ENCODE data around the gene THG1L. TPM values are rescaled to one million over a fixed set of nuclear protein-coding genes. Genes with fewer than 3 reads are reported as not detected.

THG1L gene
- total and polyA plus RNA-seq, 2 of the 13 experiments (the other 11 are each of a cell fraction or from before 2014, with no cell fraction given), result 16.6 to 17.2 TPM

DNA sequence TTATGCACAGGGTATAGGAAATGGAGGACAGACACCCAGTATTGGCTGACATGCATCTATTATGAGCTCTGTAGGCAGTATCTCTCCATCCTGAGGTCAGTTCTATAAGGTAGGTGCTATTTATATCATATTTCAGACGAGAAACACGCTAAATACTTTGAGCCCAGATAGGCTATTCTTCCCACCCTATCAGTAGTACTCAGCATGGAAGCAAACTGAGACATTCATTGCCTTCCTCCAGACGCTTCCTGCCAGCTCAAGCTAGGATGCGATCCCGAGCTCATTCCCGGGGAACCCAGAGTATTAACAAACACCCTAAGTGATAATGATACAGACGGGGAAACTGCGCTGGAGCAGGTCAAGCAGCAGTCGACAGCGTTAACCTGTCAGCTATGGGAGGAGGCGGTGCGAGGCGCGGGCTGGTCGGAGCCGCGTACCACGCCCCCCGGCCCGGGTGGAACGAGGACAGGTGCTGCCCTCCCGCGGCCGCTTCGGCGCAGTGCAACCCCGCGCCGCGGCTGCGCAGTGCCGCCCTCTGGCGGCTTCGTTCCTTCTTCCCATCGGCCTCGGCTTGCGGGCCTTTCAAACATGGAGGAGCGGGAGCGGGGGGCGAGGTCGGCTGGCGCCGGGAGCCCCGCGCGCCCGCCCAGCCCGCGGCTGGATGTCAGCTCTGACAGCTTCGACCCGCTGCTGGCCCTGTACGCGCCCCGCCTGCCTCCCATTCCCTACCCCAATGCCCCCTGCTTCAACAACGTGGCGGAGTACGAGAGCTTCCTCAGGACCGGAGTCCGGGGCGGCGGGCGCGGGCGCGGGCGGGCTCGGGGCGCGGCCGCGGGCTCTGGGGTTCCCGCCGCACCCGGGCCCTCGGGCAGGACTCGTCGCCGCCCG is 12.2 kb downstream of the THG1L start, which contains the start of gene LSM11 (continued):
- TF ChIP-seq CREB1 (IDR thresholded peaks at IDR 0.05), result no peak
- TF ChIP-seq CREB1 (CRISPR knock-in tag; IDR thresholded peaks at IDR 0.05), result no peak
- TF ChIP-seq TOPORS (CRISPR knock-in tag; IDR thresholded peaks at IDR 0.05), result 0 out of 2 replicates have a peak, but pooled peaks have one; percentile 21
- TF ChIP-seq, protein P1, sequence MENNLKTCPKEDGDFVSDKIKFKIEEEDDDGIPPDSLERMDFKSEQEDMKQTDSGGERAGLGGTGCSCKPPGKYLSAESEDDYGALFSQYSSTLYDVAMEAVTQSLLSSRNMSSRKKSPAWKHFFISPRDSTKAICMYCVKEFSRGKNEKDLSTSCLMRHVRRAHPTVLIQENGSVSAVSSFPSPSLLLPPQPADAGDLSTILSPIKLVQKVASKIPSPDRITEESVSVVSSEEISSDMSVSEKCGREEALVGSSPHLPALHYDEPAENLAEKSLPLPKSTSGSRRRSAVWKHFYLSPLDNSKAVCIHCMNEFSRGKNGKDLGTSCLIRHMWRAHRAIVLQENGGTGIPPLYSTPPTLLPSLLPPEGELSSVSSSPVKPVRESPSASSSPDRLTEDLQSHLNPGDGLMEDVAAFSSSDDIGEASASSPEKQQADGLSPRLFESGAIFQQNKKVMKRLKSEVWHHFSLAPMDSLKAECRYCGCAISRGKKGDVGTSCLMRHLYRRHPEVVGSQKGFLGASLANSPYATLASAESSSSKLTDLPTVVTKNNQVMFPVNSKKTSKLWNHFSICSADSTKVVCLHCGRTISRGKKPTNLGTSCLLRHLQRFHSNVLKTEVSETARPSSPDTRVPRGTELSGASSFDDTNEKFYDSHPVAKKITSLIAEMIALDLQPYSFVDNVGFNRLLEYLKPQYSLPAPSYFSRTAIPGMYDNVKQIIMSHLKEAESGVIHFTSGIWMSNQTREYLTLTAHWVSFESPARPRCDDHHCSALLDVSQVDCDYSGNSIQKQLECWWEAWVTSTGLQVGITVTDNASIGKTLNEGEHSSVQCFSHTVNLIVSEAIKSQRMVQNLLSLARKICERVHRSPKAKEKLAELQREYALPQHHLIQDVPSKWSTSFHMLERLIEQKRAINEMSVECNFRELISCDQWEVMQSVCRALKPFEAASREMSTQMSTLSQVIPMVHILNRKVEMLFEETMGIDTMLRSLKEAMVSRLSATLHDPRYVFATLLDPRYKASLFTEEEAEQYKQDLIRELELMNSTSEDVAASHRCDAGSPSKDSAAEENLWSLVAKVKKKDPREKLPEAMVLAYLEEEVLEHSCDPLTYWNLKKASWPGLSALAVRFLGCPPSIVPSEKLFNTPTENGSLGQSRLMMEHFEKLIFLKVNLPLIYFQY (CRISPR knock-in tag; IDR thresholded peaks at IDR 0.05; ENCODE audit: borderline replicate concordance), result peak; percentile 55; the same call in 1 of the 2 replicates
- TF ChIP-seq SIX4 (CRISPR knock-in tag; IDR thresholded peaks at IDR 0.05), result no peak
- TF ChIP-seq, protein P2, sequence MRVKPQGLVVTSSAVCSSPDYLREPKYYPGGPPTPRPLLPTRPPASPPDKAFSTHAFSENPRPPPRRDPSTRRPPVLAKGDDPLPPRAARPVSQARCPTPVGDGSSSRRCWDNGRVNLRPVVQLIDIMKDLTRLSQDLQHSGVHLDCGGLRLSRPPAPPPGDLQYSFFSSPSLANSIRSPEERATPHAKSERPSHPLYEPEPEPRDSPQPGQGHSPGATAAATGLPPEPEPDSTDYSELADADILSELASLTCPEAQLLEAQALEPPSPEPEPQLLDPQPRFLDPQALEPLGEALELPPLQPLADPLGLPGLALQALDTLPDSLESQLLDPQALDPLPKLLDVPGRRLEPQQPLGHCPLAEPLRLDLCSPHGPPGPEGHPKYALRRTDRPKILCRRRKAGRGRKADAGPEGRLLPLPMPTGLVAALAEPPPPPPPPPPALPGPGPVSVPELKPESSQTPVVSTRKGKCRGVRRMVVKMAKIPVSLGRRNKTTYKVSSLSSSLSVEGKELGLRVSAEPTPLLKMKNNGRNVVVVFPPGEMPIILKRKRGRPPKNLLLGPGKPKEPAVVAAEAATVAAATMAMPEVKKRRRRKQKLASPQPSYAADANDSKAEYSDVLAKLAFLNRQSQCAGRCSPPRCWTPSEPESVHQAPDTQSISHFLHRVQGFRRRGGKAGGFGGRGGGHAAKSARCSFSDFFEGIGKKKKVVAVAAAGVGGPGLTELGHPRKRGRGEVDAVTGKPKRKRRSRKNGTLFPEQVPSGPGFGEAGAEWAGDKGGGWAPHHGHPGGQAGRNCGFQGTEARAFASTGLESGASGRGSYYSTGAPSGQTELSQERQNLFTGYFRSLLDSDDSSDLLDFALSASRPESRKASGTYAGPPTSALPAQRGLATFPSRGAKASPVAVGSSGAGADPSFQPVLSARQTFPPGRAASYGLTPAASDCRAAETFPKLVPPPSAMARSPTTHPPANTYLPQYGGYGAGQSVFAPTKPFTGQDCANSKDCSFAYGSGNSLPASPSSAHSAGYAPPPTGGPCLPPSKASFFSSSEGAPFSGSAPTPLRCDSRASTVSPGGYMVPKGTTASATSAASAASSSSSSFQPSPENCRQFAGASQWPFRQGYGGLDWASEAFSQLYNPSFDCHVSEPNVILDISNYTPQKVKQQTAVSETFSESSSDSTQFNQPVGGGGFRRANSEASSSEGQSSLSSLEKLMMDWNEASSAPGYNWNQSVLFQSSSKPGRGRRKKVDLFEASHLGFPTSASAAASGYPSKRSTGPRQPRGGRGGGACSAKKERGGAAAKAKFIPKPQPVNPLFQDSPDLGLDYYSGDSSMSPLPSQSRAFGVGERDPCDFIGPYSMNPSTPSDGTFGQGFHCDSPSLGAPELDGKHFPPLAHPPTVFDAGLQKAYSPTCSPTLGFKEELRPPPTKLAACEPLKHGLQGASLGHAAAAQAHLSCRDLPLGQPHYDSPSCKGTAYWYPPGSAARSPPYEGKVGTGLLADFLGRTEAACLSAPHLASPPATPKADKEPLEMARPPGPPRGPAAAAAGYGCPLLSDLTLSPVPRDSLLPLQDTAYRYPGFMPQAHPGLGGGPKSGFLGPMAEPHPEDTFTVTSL (CRISPR knock-in tag; IDR thresholded peaks at IDR 0.05; ENCODE audit: borderline replicate concordance), result no peak
- no peak for TF ChIP-seq HOXA5 (CRISPR knock-in tag; IDR thresholded peaks at IDR 0.05)
- TF ChIP-seq ZNF749 (CRISPR knock-in tag; IDR thresholded peaks at IDR 0.05; ENCODE audit: borderline replicate concordance), result 0 out of 2 replicates have a peak, but pooled peaks have one; percentile 17
- TF ChIP-seq SIX1 (CRISPR knock-in tag; IDR thresholded peaks at IDR 0.05; ENCODE audit: borderline replicate concordance), result no peak
- TF ChIP-seq, protein P3, sequence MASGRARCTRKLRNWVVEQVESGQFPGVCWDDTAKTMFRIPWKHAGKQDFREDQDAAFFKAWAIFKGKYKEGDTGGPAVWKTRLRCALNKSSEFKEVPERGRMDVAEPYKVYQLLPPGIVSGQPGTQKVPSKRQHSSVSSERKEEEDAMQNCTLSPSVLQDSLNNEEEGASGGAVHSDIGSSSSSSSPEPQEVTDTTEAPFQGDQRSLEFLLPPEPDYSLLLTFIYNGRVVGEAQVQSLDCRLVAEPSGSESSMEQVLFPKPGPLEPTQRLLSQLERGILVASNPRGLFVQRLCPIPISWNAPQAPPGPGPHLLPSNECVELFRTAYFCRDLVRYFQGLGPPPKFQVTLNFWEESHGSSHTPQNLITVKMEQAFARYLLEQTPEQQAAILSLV (CRISPR knock-in tag; IDR thresholded peaks at IDR 0.05; ENCODE audit: borderline replicate concordance), result no peak; the same call in 1 of the 2 replicates
- 0 out of 2 replicates have a peak, but pooled peaks have one; percentile 42 for TF ChIP-seq SMAD3 (CRISPR knock-in tag; IDR thresholded peaks at IDR 0.05)
- TF ChIP-seq KAT7 (CRISPR knock-in tag; IDR thresholded peaks at IDR 0.05; ENCODE audit: borderline replicate concordance), result peak; percentile 79; the same call in 1 of the 2 replicates
- TF ChIP-seq ZNF382 (CRISPR knock-in tag; IDR thresholded peaks at IDR 0.05; ENCODE audit: borderline replicate concordance), result no peak
- TF ChIP-seq ZSCAN12 (CRISPR knock-in tag; IDR thresholded peaks at IDR 0.05), result no peak
- peak; percentile 23; the same call in 1 of the 2 replicates for TF ChIP-seq ZNF546 (CRISPR knock-in tag; conservative IDR thresholded peaks at IDR 0.05)
- peak; percentile 43; the same call in 1 of the 2 replicates for TF ChIP-seq SOX5 (CRISPR knock-in tag; IDR thresholded peaks at IDR 0.05; ENCODE audit: borderline replicate concordance)
- peak; percentile 72 for TF ChIP-seq HOXA3 (CRISPR knock-in tag; IDR thresholded peaks at IDR 0.05)
- 0 out of 2 replicates have a peak, but pooled peaks have one; percentile 25 for TF ChIP-seq JUND (CRISPR knock-in tag; IDR thresholded peaks at IDR 0.05)
- TF ChIP-seq ZNF563 (CRISPR knock-in tag; IDR thresholded peaks at IDR 0.05), result peak; percentile 40; the same call in 1 of the 2 replicates

Measured in HepG2 (cell line).